Uterus (tissue), 2 donors: ENCODE data around the gene CCL19.

Source experiments
- CTCF ChIP-seq, 4 experiments: fragments of 200-600 bp in 2 of 4; fragments of 450-650 bp in 2 of 4; sonication (generic) in 2 of 4; IDR thresholded peaks; one replicate each; pipeline ENCODE4 v1.5.1; 2016 to 2019; ENCODE audit warnings: antibody characterized with exemption in 4 of 4, mild to moderate bottlenecking in 2 of 4, moderate library complexity in 1 of 4
- POLR2A ChIP-seq, 2 donors: fragments of 450-650 bp; IDR thresholded peaks; one replicate each; pipeline ENCODE4 v1.6.1; 2016; ENCODE audit warnings: antibody characterized with exemption in 2 of 2, mild to moderate bottlenecking in 1 of 2, moderate library complexity in 1 of 2

DNA sequence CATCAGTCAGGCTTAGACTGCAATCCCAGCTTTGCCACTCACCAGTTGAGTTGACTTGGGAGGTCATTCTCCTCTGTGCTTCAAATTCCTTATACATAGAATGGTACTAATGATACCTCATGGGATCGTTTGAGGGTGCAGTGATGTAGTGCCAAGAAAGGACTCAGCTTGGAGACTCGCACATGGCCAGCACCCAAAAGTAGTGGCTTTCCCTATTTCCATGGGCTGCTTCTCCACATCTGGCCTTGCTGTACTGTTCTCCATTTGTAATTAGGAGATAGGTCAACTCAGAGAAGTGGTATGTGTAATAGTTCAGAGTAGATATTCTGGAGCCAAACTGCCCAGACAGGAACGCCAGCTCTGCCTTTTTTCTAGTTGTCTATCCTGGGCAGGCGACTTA, 5.5 kb downstream of the CCL19 start:
- TF ChIP-seq POLR2A (IDR thresholded peaks at IDR 0.05) (no peak), CTCF (IDR thresholded peaks at IDR 0.05) (no peak)
